GM21447 (cell line): ENCODE results near the gene CLGN.

Experiments
- ATAC-seq: cut with Tn5 transposase; IDR thresholded peaks from one replicate; pipeline ENCODE4 v1.9.1; 2021; ENCODE audit not compliant: unreplicated experiment

Gene CLGN

DNA sequence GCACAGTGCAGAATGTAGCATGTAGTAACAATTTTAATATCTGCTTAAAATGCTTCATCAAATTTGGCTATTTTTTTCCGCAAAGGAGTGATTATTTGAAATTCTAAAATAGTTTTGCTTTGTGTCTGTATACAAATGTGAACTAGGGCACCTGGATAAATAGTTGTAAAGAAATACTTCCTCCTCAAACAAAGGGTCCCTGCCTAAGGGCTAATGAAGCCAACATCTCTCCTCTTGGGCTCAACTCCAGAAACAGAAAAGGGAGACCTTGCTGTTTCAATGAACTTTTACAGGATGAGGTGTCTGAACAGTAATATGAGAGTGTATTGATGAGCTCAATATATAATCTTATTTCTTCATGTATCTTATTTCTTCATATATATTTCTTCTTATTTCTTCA lies 84.8 kb downstream of the CLGN start:
- ATAC-seq, result no peak
